ENCODE measurements around the gene ADGRB3.
"Not testable (repeated sequence)": the region's sequence is repeated elsewhere in the genome, so short reads cannot be mapped to it uniquely, and the experiment has no call there.

Gene ADGRB3

GRCh38 chr6:69284176-69284730, 649.2 kb downstream of the ADGRB3 start:
- DNase-seq = no peak

DNA sequence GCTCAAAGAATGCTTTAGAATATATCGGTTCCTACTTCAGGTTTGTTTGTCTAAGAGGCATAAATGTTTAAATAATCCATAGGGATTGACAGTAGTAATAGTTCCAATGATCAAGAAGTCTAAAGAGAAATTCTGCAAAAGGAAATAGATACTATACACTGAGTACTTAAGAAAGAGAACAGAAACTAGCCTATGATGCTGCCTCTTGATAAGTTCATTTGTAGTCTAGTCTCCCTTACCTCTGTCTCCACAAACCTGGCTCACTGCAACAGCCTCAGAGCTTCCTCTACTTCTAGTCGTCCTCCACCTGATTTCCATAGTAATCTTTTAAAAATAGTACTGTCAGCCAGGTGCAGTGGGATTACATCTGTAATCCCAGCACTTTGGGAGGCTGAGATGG, 650.0 kb downstream of the ADGRB3 start:
- DNase-seq = no peak

- no peak for DNase-seq
Observed at GRCh38 chr6:69286331-69286730, 651.2 kb downstream of the ADGRB3 start.

GRCh38 chr6:69288198-69288597, 653.1 kb downstream of the ADGRB3 start:
- not testable (repeated sequence) for DNase-seq

GRCh38 chr6:69289689-69290495, 654.8 kb downstream of the ADGRB3 start:
- DNase-seq = no peak

GRCh38 chr6:69293471-69293870, 658.4 kb downstream of the ADGRB3 start:
- no peak for DNase-seq

DNA sequence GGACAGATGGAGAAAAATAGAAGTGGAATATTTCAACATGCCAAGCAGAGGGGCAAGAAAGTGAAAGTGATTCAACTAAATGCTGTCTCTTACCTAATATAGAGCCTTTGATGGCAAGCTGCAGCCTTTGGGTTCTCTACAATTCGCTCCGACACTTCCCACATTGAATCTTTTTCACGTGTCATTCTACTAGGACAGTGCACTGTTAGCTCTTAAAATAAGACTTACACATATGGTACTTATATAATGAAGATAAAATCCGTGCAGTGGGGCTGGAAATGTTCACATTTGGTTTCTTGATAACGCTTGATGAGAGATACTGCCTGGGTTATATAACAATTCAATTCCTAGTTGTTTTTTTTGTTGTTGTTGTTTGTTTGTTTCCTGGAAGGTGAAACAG, 659.3 kb downstream of the ADGRB3 start:
- DNase-seq = no peak

- no peak for DNase-seq
Observed at GRCh38 chr6:69294862-69295261, 659.8 kb downstream of the ADGRB3 start.

DNA sequence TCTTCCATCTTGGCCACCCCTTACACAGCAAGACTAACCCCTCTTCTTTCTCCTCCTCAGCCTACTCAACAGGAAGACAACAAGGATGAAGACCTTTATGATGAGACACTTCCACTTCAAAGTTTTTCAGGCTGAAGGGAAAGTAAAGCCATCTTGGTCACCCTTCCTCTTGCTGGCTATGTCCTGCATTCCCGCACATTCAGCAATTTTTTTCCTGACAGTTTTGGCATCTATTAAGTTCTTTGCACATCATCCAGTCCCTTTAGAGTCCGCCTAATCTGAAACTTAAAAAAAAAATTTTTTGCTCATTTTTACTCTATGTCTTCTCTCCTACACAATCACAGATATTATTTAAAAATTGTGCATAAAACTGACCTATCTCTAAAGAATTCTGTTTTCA, 668.3 kb downstream of the ADGRB3 start:
- no peak for DNase-seq

GRCh38 chr6:69305456-69305855, 670.4 kb downstream of the ADGRB3 start:
- DNase-seq = no peak

DNA sequence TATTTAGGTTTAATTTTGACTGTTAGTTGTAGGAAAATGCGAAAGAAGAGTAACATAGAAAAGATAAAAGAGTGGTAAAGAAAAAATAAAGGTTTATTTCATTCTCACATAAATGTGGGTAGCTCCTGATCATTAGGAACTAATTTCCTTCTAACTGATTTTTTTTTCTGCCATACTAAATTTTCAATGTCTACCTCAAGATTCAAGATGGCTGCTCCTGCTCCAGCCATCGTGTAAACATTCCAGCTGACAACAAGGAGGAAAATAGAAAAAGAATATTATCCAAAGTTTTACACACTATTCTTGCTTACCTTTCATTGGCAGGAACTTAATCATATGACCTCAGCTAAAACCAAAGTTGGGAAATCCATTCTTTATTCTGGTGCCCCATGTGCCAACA, 673.5 kb downstream of the ADGRB3 start:
- no peak for DNase-seq

- DNase-seq = no peak
Observed at GRCh38 chr6:69311888-69312287, 676.8 kb downstream of the ADGRB3 start.

DNA sequence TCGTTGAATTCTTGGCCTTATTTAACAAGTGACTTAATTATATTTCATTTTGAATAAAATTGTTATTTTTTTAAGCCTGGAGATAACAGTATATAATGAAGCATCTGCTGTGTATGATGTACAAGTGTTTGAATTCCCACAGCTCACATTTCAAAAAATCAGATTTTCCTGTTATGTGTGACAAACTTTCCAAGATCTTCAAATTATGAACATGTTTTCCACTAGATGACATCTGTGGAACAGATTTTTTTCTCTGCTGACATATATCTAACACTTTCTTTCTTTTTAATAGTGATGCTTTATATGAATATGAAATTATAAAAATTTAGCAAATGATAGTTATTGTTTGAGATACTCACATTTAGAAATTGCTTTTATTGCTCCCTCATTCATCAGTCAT, 678.9 kb downstream of the ADGRB3 start:
- no peak for DNase-seq

DNA sequence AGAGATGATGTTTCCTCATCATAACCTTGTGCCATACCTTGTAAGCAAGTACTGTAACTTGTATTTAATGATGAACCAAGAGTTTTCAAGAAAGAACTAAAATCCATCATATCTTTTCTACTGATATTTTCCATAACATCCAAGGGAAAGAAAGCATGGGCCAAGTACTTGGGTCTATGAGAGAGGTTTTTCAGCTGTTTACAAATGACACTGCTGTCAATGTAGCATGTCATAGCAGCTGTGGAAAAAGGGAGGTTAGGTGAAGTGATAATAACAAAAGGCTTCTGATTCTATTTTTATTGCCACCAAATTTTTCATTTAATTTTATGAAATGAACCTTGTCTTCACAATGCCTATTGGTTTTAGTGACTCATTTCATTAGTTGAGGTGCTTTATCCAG, 679.4 kb downstream of the ADGRB3 start:
- no peak for DNase-seq

- no peak for DNase-seq
Observed at GRCh38 chr6:69331886-69332285, 696.8 kb downstream of the ADGRB3 start.

DNA sequence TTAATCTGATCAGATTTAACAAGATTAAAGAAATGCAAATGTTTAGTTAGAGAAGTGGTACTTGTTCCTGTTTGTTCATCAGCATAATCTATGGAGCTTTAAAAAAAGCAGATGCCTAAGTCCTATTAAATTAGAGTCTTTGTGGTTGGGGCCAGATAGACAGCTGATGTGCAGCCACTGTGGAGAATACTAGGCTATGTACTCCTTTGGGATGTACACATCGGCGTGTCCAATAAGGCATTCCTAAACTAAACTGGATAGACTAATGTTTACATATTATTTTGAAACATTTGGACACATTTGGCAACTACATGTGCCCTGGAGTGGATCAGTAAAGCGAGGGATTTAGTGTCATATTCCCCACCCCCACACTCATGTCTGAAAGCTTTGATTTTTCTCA, 702.2 kb downstream of the ADGRB3 start:
- no peak for DNase-seq

DNA sequence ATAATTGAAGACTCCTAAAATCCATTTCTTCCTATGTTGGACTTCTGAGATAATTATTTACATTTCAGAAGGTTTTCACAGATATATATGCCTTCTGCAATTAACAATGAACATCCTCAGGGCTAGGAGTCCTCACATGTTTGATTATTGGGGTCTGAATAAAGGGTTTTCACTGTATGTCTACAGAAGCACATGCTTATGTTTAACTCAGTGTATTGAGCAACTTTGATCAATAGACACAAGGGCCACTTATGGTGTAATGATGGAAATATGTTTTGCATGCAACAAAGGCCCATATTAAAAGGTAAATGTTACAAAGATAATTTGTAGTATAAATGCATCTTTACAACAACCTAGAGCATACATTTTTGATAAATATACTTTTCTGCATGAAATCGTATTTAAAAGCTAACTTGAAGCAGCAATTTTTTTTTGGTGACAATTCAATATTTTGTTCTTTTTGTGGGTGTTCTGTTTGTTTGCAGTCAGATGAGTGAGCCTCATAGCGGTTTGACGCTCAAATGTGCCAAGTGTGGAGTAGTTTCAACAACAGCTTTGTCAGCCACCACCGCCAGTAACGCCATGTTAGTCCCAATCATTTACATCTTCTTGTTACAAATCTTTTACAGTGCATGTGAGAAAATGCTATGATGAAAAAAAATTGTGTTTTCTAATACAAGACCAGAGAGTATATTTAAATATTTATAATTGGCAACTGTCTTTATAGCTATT, 703.5 kb downstream of the ADGRB3 start:
- DNase-seq = no peak

GRCh38 chr6:69339163-69339550, 704.1 kb downstream of the ADGRB3 start:
- no peak for DNase-seq

DNA sequence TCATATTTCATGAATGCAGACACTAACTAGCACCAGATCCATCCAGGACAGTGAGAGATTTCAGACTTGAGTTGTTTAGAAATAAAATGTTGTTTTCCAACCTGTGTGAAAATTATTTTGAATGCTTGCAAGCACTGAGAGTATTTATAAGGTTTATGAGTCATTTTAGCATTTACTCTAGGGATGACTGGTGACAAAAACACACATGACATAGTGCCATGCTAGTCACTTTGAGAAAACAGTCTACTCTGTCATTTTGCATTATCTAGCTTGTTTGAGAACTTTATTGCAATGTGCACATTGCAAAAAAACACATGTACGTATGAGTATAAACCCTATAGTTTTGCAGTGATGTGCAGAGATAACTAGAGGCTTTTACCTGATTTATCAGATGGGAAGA, 705.1 kb downstream of the ADGRB3 start:
- DNase-seq = no peak

GRCh38 chr6:69343851-69344250, 708.8 kb downstream of the ADGRB3 start:
- peak; percentile 10 for DNase-seq

- DNase-seq = no peak
Observed at GRCh38 chr6:69349771-69350170, 714.7 kb downstream of the ADGRB3 start.

GRCh38 chr6:69362209-69362608, 727.1 kb downstream of the ADGRB3 start:
- no peak for DNase-seq

DNA sequence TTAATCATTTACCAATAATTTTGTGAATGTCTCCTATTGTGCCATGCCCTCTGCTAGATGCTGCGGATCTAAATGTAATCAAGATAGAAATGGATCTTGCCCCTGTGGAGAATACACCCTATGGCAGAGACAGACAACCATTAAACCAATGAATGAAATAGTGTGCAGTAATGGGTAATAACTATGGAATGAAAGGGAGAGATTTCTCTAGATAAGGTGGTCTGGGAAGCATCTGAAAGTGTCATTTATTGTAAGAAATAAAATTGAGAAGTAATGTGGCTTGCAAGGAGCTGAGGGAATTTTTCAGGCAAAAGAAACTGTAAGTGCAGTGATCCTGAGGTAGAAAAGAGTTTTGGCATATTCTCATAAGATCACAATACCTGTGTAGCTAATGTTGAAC, 731.7 kb downstream of the ADGRB3 start:
- no peak for DNase-seq

DNA sequence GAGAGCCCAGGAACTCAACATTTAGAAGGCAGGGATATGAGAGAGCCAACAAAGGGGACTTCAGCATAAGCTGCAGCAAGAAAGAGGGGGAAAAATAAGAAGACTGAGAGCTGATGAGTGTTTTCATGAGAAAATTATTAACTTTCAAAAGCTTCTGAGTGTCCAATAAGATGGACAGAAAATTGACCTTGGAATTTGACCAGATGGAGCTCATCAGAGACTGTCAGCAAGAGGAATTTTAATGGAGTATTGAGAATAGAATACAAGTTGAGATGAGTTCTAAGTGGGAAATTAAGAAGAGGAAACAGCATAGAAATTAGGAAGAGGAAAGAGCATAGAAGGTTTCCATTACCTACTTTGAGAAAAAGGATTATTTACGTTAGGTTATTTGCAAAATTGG, 733.5 kb downstream of the ADGRB3 start:
- no peak for DNase-seq
